GM23338 (cell line): ENCODE results near the gene RAC2.

Experiments
- CTCF ChIP-seq, 2 experiments: fragments of 200-600 bp in 1 of 2; sonication (generic) in 1 of 2; conservative IDR thresholded peaks; 2 replicates each; pipeline versions ENCODE4 v1.5.1 to v1.6.1; 2016 to 2017; ENCODE audit warnings: antibody characterized with exemption in 2 of 2, low read depth in 2 of 2, mild to moderate bottlenecking in 2 of 2, moderate library complexity in 1 of 2
- ETS1 ChIP-seq: IDR thresholded peaks from 2 replicates; pipeline ENCODE4 v1.6.1; 2016; ENCODE audit warnings: antibody characterized with exemption
- EZH2 ChIP-seq: fragments of 200-600 bp; sonication (generic); IDR thresholded peaks from one replicate; pipeline ENCODE4 v1.8.0; 2017; ENCODE audit warnings: antibody characterized with exemption, mild to moderate bottlenecking, low read depth; ENCODE audit not compliant: unreplicated experiment
- JUNB ChIP-seq: IDR thresholded peaks from one replicate; pipeline ENCODE4 v1.6.1; 2016; ENCODE audit warnings: antibody characterized with exemption; ENCODE audit not compliant: unreplicated experiment
- NANOG ChIP-seq: IDR thresholded peaks from 2 replicates; pipeline ENCODE4 v1.6.1; 2016; ENCODE audit warnings: antibody characterized with exemption, borderline replicate concordance
- POLR2AphosphoS5 ChIP-seq: IDR thresholded peaks from 2 replicates; pipeline ENCODE4 v1.6.1; 2016; ENCODE audit warnings: antibody characterized with exemption, low read depth
- REST ChIP-seq: IDR thresholded peaks from one replicate; pipeline ENCODE4 v1.6.1; 2018; ENCODE audit warnings: antibody characterized with exemption; ENCODE audit not compliant: unreplicated experiment

DNA sequence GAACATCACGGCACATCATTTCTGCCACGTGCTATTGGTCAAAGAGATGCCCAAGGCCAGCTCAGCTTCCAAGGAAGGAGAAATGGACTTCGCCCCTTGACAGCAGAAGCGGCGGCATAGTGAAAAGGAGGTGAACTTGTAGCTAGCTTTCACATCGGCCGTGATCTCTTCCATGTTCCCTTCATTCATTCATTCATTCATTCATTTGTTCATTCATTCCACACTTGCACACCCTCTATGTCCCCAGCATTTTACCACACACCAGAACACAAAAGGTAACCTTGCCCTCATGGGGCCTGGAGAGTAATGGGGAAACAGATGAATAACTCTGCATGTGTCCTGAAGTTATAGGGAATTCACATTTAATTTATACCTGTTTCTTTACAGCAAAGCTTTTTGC lies 37.1 kb upstream of the RAC2 start:
- TF ChIP-seq EZH2 (no peak), JUNB (no peak), ETS1 (no peak), CTCF (conservative IDR thresholded peaks at IDR 0.05; ENCODE audit: low read depth in 2 of 2) (no peak), POLR2AphosphoS5 (no peak), NANOG (no peak), REST (no peak)
